ENCODE data around the gene SLC6A15. TPM values are rescaled to one million over a fixed set of nuclear protein-coding genes. Genes with fewer than 3 reads are reported as not detected.

SLC6A15 gene
- total and polyA plus RNA-seq, 11 donors = not detected

- Histone ChIP-seq H3K27me3 (peaks cover 0 to 12% (median 0%) of the 10 kb centered on the region in 9 donors), H3K4me3 (no peak overlapping the region), H3K36me3 (no peaks in the 10 kb centered on the region), H3K27ac (no peak overlapping the region), H3K4me1 (no peaks in the 10 kb centered on the region), H3K9me3 (no peaks in the 10 kb centered on the region)
- no peak for TF ChIP-seq CTCF (IDR thresholded peaks at IDR 0.05)
- ATAC-seq (no peak), DNase-seq (no peak)
- intact Hi-C loops (cut with DNase I) = no loop called here
- WGBS, 4 donors = 58 to 68% (median 66%) methylated on average over 5 of the region's 5 CpGs
These were observed 21.3 kb downstream of the SLC6A15 start for GRCh38 chr12:84891106-84891838.

- H3K9me3 ChIP-seq = no peaks in the 10 kb centered on the region
- WGBS, 4 donors = 64 to 79% (median 75%) methylated on average over 2 of the region's 2 CpGs
- DNase-seq (no peak), ATAC-seq (no peak)
- TF ChIP-seq POLR2A (IDR thresholded peaks at IDR 0.05) = no peak
- TF ChIP-seq CTCF (IDR thresholded peaks at IDR 0.05) = no peak
- H3K27me3 ChIP-seq = peaks cover 0 to 12% (median 0%) of the 10 kb centered on the region in 9 donors
- intact Hi-C loops (cut with DNase I) = no loop called here
- H3K4me1 ChIP-seq = no peaks in the 10 kb centered on the region
- no peak overlapping the region for H3K27ac ChIP-seq
- H3K4me3 ChIP-seq = no peak overlapping the region
- H3K36me3 ChIP-seq = no peaks in the 10 kb centered on the region
These were observed 22.8 kb downstream of the SLC6A15 start for GRCh38 chr12:84889818-84890217.

- intact Hi-C loops (cut with DNase I) = no loop called here
- 82 to 93% (median 89%) methylated on average over 5 of the region's 5 CpGs for whole genome bisulfite sequencing, 4 donors
- no peak for TF ChIP-seq CTCF (IDR thresholded peaks at IDR 0.05)
- TF ChIP-seq POLR2A (IDR thresholded peaks at IDR 0.05) = no peak
- Histone ChIP-seq H3K4me1 (no peaks in the 10 kb centered on the region), H3K36me3 (no peaks in the 10 kb centered on the region), H3K27me3 (peaks cover 0 to 12% (median 0%) of the 10 kb centered on the region in 9 donors), H3K4me3 (no peak overlapping the region), H3K27ac (no peak overlapping the region), H3K9me3 (no peaks in the 10 kb centered on the region)
- ATAC-seq = no peak
- DNase-seq = no peak
These were observed 23.7 kb downstream of the SLC6A15 start for GRCh38 chr12:84888861-84889260.

GRCh38 chr12:84877340-84877739 lies 35.3 kb downstream of the SLC6A15 start:
- Histone ChIP-seq H3K27ac (no peak overlapping the region), H3K36me3 (no peaks in the 10 kb centered on the region), H3K27me3 (peaks cover 0 to 3% (median 0%) of the 10 kb centered on the region in 9 donors), H3K4me3 (no peak overlapping the region), H3K9me3 (no peaks in the 10 kb centered on the region), H3K4me1 (no peaks in the 10 kb centered on the region)
- WGBS, 4 donors = 50 to 57% (median 53%) methylated on average over 2 of the region's 2 CpGs
- ATAC-seq = no peak
- DNase-seq = no peak
- intact Hi-C loops (cut with DNase I) = loop anchor here in 2 of 10 donors (2.0 to 5.0 kb wide), 2 partner anchors 149 to 150 kb away; no protein-coding TSS in a partner anchor
- no peak for TF ChIP-seq CTCF (IDR thresholded peaks at IDR 0.05)

All from heart left ventricle (tissue), 16 donors.